ENCODE measurements around the gene UAP1.

GRCh38 chr1:162635418-162635817 is 73.9 kb downstream of the UAP1 start:
- TF ChIP-seq TAF1 (IDR thresholded peaks at IDR 0.05; ENCODE audit: borderline replicate concordance, insufficient read depth, low read length) (no peak), POLR2AphosphoS5 (IDR thresholded peaks at IDR 0.05; ENCODE audit: low read depth, low read length) (no peak), REST (IDR thresholded peaks at IDR 0.05; ENCODE audit: insufficient read depth in 1 of 2, low read depth in 2 of 2, low read length in 2 of 2) (no peak), SIN3A (IDR thresholded peaks at IDR 0.05; ENCODE audit: borderline replicate concordance, insufficient read depth, low read length) (no peak), FOXP2 (optimal IDR thresholded peaks at IDR 0.05; ENCODE audit: borderline replicate concordance, extremely low read depth, extremely low read length, insufficient read depth) (no peak)
